ENCODE results near the gene CWC25.

CWC25 gene

GRCh38 chr17:38824899-38825761 lies at the start of gene CWC25:
TSS of gene CWC25 (minus strand) at chr17:38825321. CDS start at chr17:38825183, 138 bp downstream.
- H3K9me3 ChIP-seq (ENCODE audit: control insufficient read depth, low read depth, low read length), result no peaks in the 10 kb centered on the region
- H3K27ac ChIP-seq (ENCODE audit: low read length), result peak within 1 kb of the TSS; percentile 100
- peaks cover 7% of the 10 kb centered on the region for H3K36me3 ChIP-seq (ENCODE audit: control insufficient read depth, low read depth, low read length)
- no peaks in the 10 kb centered on the region for H3K4me1 ChIP-seq (ENCODE audit: control insufficient read depth, low read depth, low read length)
- peak within 1 kb of the TSS; percentile 99 for H3K9ac ChIP-seq (ENCODE audit: low read length)
- H3K27me3 ChIP-seq (ENCODE audit: control insufficient read depth, insufficient read depth, low read length), result no peaks in the 10 kb centered on the region
- H3K4me3 ChIP-seq (ENCODE audit: low read length), result peak within 1 kb of the TSS; percentile 85

GRCh38 chr17:38873640-38874380 lies 48.7 kb upstream of the CWC25 start:
- H3K4me3 ChIP-seq (ENCODE audit: low read length), result no peak overlapping the region
- no peaks in the 10 kb centered on the region for H3K9me3 ChIP-seq (ENCODE audit: control insufficient read depth, low read depth, low read length)
- no peaks in the 10 kb centered on the region for H3K36me3 ChIP-seq (ENCODE audit: control insufficient read depth, low read depth, low read length)
- H3K4me1 ChIP-seq (ENCODE audit: control insufficient read depth, low read depth, low read length), result peaks cover 36% of the 10 kb centered on the region
- no peaks in the 10 kb centered on the region for H3K27me3 ChIP-seq (ENCODE audit: control insufficient read depth, insufficient read depth, low read length)
- no peak overlapping the region for H3K27ac ChIP-seq (ENCODE audit: low read length)
- H3K9ac ChIP-seq (ENCODE audit: low read length), result no peak overlapping the region

- no peak overlapping the region for H3K9ac ChIP-seq (ENCODE audit: low read length)
- H3K27me3 ChIP-seq (ENCODE audit: control insufficient read depth, insufficient read depth, low read length), result peaks cover 8% of the 10 kb centered on the region
- H3K9me3 ChIP-seq (ENCODE audit: control insufficient read depth, low read depth, low read length), result no peaks in the 10 kb centered on the region
- H3K27ac ChIP-seq (ENCODE audit: low read length), result no peak overlapping the region
- H3K4me1 ChIP-seq (ENCODE audit: control insufficient read depth, low read depth, low read length), result peaks cover 33% of the 10 kb centered on the region
- H3K4me3 ChIP-seq (ENCODE audit: low read length), result no peak overlapping the region
- no peaks in the 10 kb centered on the region for H3K36me3 ChIP-seq (ENCODE audit: control insufficient read depth, low read depth, low read length)
These were observed 47.7 kb upstream of the CWC25 start for GRCh38 chr17:38872671-38873385.

- H3K9ac ChIP-seq (ENCODE audit: low read length), result peak overlapping the region; percentile 61
- H3K9me3 ChIP-seq (ENCODE audit: control insufficient read depth, low read depth, low read length), result no peaks in the 10 kb centered on the region
- H3K27me3 ChIP-seq (ENCODE audit: control insufficient read depth, insufficient read depth, low read length), result peaks cover 8% of the 10 kb centered on the region
- peaks cover 26% of the 10 kb centered on the region for H3K4me1 ChIP-seq (ENCODE audit: control insufficient read depth, low read depth, low read length)
- H3K4me3 ChIP-seq (ENCODE audit: low read length), result peak overlapping the region; percentile 74
- no peaks in the 10 kb centered on the region for H3K36me3 ChIP-seq (ENCODE audit: control insufficient read depth, low read depth, low read length)
- H3K27ac ChIP-seq (ENCODE audit: low read length), result no peak overlapping the region
These were observed 46.9 kb upstream of the CWC25 start for GRCh38 chr17:38872027-38872511.

- Histone ChIP-seq H3K4me1 (ENCODE audit: control insufficient read depth, low read depth, low read length) (peaks cover 23% of the 10 kb centered on the region), H3K36me3 (ENCODE audit: control insufficient read depth, low read depth, low read length) (no peaks in the 10 kb centered on the region), H3K4me3 (ENCODE audit: low read length) (peak overlapping the region; percentile 74), H3K27ac (ENCODE audit: low read length) (peak overlapping the region; percentile 17), H3K9ac (ENCODE audit: low read length) (peak overlapping the region; percentile 61), H3K27me3 (ENCODE audit: control insufficient read depth, insufficient read depth, low read length) (peaks cover 8% of the 10 kb centered on the region), H3K9me3 (ENCODE audit: control insufficient read depth, low read depth, low read length) (no peaks in the 10 kb centered on the region)
These were observed 46.3 kb upstream of the CWC25 start for GRCh38 chr17:38871247-38872015.

- H3K4me3 ChIP-seq (ENCODE audit: low read length), result peak overlapping the region; percentile 74
- H3K4me1 ChIP-seq (ENCODE audit: control insufficient read depth, low read depth, low read length), result peaks cover 20% of the 10 kb centered on the region
- peak overlapping the region; percentile 61 for H3K9ac ChIP-seq (ENCODE audit: low read length)
- peaks cover 8% of the 10 kb centered on the region for H3K27me3 ChIP-seq (ENCODE audit: control insufficient read depth, insufficient read depth, low read length)
- H3K36me3 ChIP-seq (ENCODE audit: control insufficient read depth, low read depth, low read length), result no peaks in the 10 kb centered on the region
- H3K27ac ChIP-seq (ENCODE audit: low read length), result peak overlapping the region; percentile 12
- H3K9me3 ChIP-seq (ENCODE audit: control insufficient read depth, low read depth, low read length), result no peaks in the 10 kb centered on the region
These were observed 45.4 kb upstream of the CWC25 start for GRCh38 chr17:38870259-38871165.

GRCh38 chr17:38869526-38870258 lies 44.6 kb upstream of the CWC25 start, which contains the start of gene LASP1:
TSS of gene LASP1 (plus strand) at chr17:38870058. CDS start at chr17:38870190, 132 bp downstream.
- H3K4me1 ChIP-seq (ENCODE audit: control insufficient read depth, low read depth, low read length), result peaks cover 20% of the 10 kb centered on the region
- peak within 1 kb of the TSS; percentile 74 for H3K4me3 ChIP-seq (ENCODE audit: low read length)
- no peaks in the 10 kb centered on the region for H3K9me3 ChIP-seq (ENCODE audit: control insufficient read depth, low read depth, low read length)
- H3K36me3 ChIP-seq (ENCODE audit: control insufficient read depth, low read depth, low read length), result no peaks in the 10 kb centered on the region
- peaks cover 8% of the 10 kb centered on the region for H3K27me3 ChIP-seq (ENCODE audit: control insufficient read depth, insufficient read depth, low read length)
- H3K27ac ChIP-seq (ENCODE audit: low read length), result peak within 1 kb of the TSS; percentile 66
- H3K9ac ChIP-seq (ENCODE audit: low read length), result peak within 1 kb of the TSS; percentile 61

GRCh38 chr17:38868817-38869525 lies 43.9 kb upstream of the CWC25 start:
- Histone ChIP-seq H3K36me3 (ENCODE audit: control insufficient read depth, low read depth, low read length) (no peaks in the 10 kb centered on the region), H3K9ac (ENCODE audit: low read length) (peak overlapping the region; percentile 61), H3K4me3 (ENCODE audit: low read length) (peak overlapping the region; percentile 74), H3K27ac (ENCODE audit: low read length) (peak overlapping the region; percentile 66), H3K27me3 (ENCODE audit: control insufficient read depth, insufficient read depth, low read length) (peaks cover 8% of the 10 kb centered on the region), H3K4me1 (ENCODE audit: control insufficient read depth, low read depth, low read length) (peaks cover 20% of the 10 kb centered on the region), H3K9me3 (ENCODE audit: control insufficient read depth, low read depth, low read length) (no peaks in the 10 kb centered on the region)

Data from iPS-18a (cell line).